SK-N-MC (cell line): Measurements from ENCODE around the gene C1orf50.

ENCODE experiments used
- EZH2 ChIP-seq: fragments of 200-600 bp; sonication (generic); IDR thresholded peaks from one replicate; pipeline ENCODE4 v1.6.1; 2017; ENCODE audit warnings: antibody characterized with exemption
- POLR2AphosphoS5 ChIP-seq: IDR thresholded peaks from 2 replicates; pipeline ENCODE4 v1.6.1; 2012; ENCODE audit warnings: mild to moderate bottlenecking, low read depth, low read length, borderline replicate concordance

GRCh38 chr1:42786097-42786496 is 19.0 kb downstream of the C1orf50 start:
- TF ChIP-seq EZH2, result no peak
- TF ChIP-seq POLR2AphosphoS5, result no peak
